Daoy (cell line): ENCODE results near the gene PRKCSH. TPM values are rescaled to one million over a fixed set of nuclear protein-coding genes. Genes with fewer than 3 reads are reported as not detected.

ENCODE experiments used
- DNase-seq: peaks from one replicate; pipeline ENCODE4 v3.0.0-alpha.2; 2015; ENCODE audit warnings: low read depth
- total RNA-seq: library from RNA; depleted of rRNA; stranded (reverse); fragments of >200 nt; shearing (Covaris generic); gene quantifications from 2 replicates; pipeline ENCODE4 v1.2.3, GENCODE V29; 2014; rRNA removed

Gene PRKCSH
- total RNA-seq, 1 experiment from 2014 or later: 85.8 TPM

GRCh38 chr19:11499220-11499726 lies 63.8 kb downstream of the PRKCSH start:
- no peak for DNase-seq

- DNase-seq: no peak
Measured at GRCh38 chr19:11499890-11500420, 64.5 kb downstream of the PRKCSH start.

Other genes with a start within 250 kb of the PRKCSH start
- 49.0 and 75.1 TPM in 2 replicates for gene KANK2, start 238.1 kb upstream of the PRKCSH start, total RNA-seq
- not detected in 2 replicates for gene ANGPTL8, start 196.0 kb upstream of the PRKCSH start, total RNA-seq
- gene DOCK6, start 173.1 kb upstream of the PRKCSH start, total RNA-seq: 2.9 and 4.3 TPM in 2 replicates
- not detected in 2 replicates for gene TSPAN16, start 139.5 kb upstream of the PRKCSH start, total RNA-seq
- gene RAB3D, start 96.0 kb upstream of the PRKCSH start, total RNA-seq: 0.86 and 1.2 TPM in 2 replicates
- 124 and 181 TPM in 2 replicates for gene TMEM205, start 89.4 kb upstream of the PRKCSH start, total RNA-seq
- 0.63 and 0.68 TPM in 2 replicates for gene CCDC159, start 89.1 kb upstream of the PRKCSH start, total RNA-seq
- gene PLPPR2, start 80.2 kb upstream of the PRKCSH start, total RNA-seq: 5.2 and 12.1 TPM in 2 replicates
- 0.57 and 1.4 TPM in 2 replicates for gene SWSAP1, start 61.0 kb upstream of the PRKCSH start, total RNA-seq
- 1.7 and 2.8 TPM in 2 replicates for gene EPOR, start 51.3 kb upstream of the PRKCSH start, total RNA-seq
- not detected in 2 replicates for gene RGL3, start 16.3 kb upstream of the PRKCSH start, total RNA-seq
- not detected in 2 replicates for gene ODAD3, start 514 bp upstream of the PRKCSH start, total RNA-seq
- gene ELAVL3, start 45.4 kb downstream of the PRKCSH start, total RNA-seq: not detected in 2 replicates
- gene ZNF653, start 70.2 kb downstream of the PRKCSH start, total RNA-seq: 6.3 and 10.3 TPM in 2 replicates
- 66.3 and 96.0 TPM in 2 replicates for gene ECSIT, start 93.5 kb downstream of the PRKCSH start, total RNA-seq
- gene CNN1, start 103.2 kb downstream of the PRKCSH start, total RNA-seq: 7.2 and 9.3 TPM in 2 replicates
- gene ELOF1, start 123.6 kb downstream of the PRKCSH start, total RNA-seq: 79.0 and 99.9 TPM in 2 replicates
- 0.45 and 0.97 TPM in 2 replicates for gene ACP5, start 142.0 kb downstream of the PRKCSH start, total RNA-seq
- 15.4 and 23.0 TPM in 2 replicates for gene ZNF627, start 161.8 kb downstream of the PRKCSH start, total RNA-seq